Progenitor cell of endocrine pancreas (in vitro differentiated cells): ENCODE data around the gene CCND1. TPM values are rescaled to one million over a fixed set of nuclear protein-coding genes. Genes with fewer than 3 reads are reported as not detected.

Experiments
- DNase-seq: peaks from one replicate; pipeline ENCODE4 v3.0.0; 2021; ENCODE audit warnings: low spot score; ENCODE audit not compliant: unreplicated experiment
- H3K27ac Mint-ChIP-seq: 2 replicates; pipeline ENCODE4 v1.8.0; 2021; ENCODE audit warnings: mild to moderate bottlenecking, moderate library complexity, mixed read lengths
- H3K27me3 Mint-ChIP-seq: 2 replicates; pipeline ENCODE4 v1.8.0; 2021; ENCODE audit warnings: mixed read lengths
- H3K36me3 Mint-ChIP-seq: 2 replicates; pipeline ENCODE4 v1.8.0; 2022; ENCODE audit warnings: mixed read lengths; ENCODE audit not compliant: insufficient read depth
- H3K4me1 Mint-ChIP-seq: 2 replicates; pipeline ENCODE4 v1.8.0; 2021; ENCODE audit warnings: low read depth, mixed read lengths
- H3K4me3 Mint-ChIP-seq: 2 replicates; pipeline ENCODE4 v1.8.0; 2021; ENCODE audit warnings: low read depth, mild to moderate bottlenecking, moderate library complexity, mixed read lengths
- H3K9me3 Mint-ChIP-seq: 2 replicates; pipeline ENCODE4 v1.8.0; 2021; ENCODE audit warnings: low read depth, mixed read lengths
- CTCF ChIP-seq: fragments of 200-600 bp; sonication (generic); IDR thresholded peaks from one replicate; pipeline ENCODE4 v1.5.0; 2021; ENCODE audit warnings: antibody characterized with exemption, mild to moderate bottlenecking; ENCODE audit not compliant: unreplicated experiment
- total RNA-seq: library from RNA; stranded (reverse); gene quantifications from 2 replicates; pipeline ENCODE4 v1.2.1, GENCODE V29; 2021

CCND1 gene
- total RNA-seq, 1 donor from 2014 or later = 437 TPM

GRCh38 chr11:69702239-69702691 is 61.3 kb downstream of the CCND1 start:
- no peaks in the 10 kb centered on the region for H3K9me3 Mint-ChIP-seq
- H3K4me3 Mint-ChIP-seq = no peak overlapping the region
- peaks cover 45% of the 10 kb centered on the region for H3K27me3 Mint-ChIP-seq
- no peak for TF ChIP-seq CTCF
- H3K27ac Mint-ChIP-seq = no peak overlapping the region
- peaks cover 11% of the 10 kb centered on the region for H3K4me1 Mint-ChIP-seq
- no peaks in the 10 kb centered on the region for H3K36me3 Mint-ChIP-seq
- DNase-seq = no peak

GRCh38 chr11:69702769-69703452 is 62.0 kb downstream of the CCND1 start:
- H3K4me3 Mint-ChIP-seq = no peak overlapping the region
- TF ChIP-seq CTCF = no peak
- no peaks in the 10 kb centered on the region for H3K36me3 Mint-ChIP-seq
- H3K4me1 Mint-ChIP-seq = peaks cover 11% of the 10 kb centered on the region
- H3K9me3 Mint-ChIP-seq = no peaks in the 10 kb centered on the region
- H3K27me3 Mint-ChIP-seq = peaks cover 50% of the 10 kb centered on the region
- no peak for DNase-seq
- no peak overlapping the region for H3K27ac Mint-ChIP-seq

GRCh38 chr11:69703453-69703767 is 62.5 kb downstream of the CCND1 start:
- peaks cover 50% of the 10 kb centered on the region for H3K27me3 Mint-ChIP-seq
- DNase-seq = no peak
- no peak overlapping the region for H3K27ac Mint-ChIP-seq
- no peak for TF ChIP-seq CTCF
- H3K9me3 Mint-ChIP-seq = no peaks in the 10 kb centered on the region
- no peak overlapping the region for H3K4me3 Mint-ChIP-seq
- H3K36me3 Mint-ChIP-seq = no peaks in the 10 kb centered on the region
- peaks cover 11% of the 10 kb centered on the region for H3K4me1 Mint-ChIP-seq

Other genes starting within 250 kb of the CCND1 start
- 1.3 and 1.4 TPM in 2 replicates for gene LINC01488, start 159.5 kb upstream of the CCND1 start, total RNA-seq
- gene LTO1, start 34.2 kb downstream of the CCND1 start, total RNA-seq = 28.5 and 33.4 TPM in 2 replicates
- not detected in 2 replicates for gene FGF19, start 62.9 kb downstream of the CCND1 start, total RNA-seq
- not detected in 2 replicates for gene FGF4, start 134.2 kb downstream of the CCND1 start, total RNA-seq
- not detected in 2 replicates for gene FGF3, start 178.3 kb downstream of the CCND1 start, total RNA-seq